Stomach (tissue), 9 donors: ENCODE results near the gene NOD2. TPM values are rescaled to one million over a fixed set of nuclear protein-coding genes. Genes with fewer than 3 reads are reported as not detected.

Source experiments
- DNase-seq, 2 donors: peaks; one replicate each; pipeline versions ENCODE4 v3.0.0 to v3.0.0-alpha.2; 2013 to 2019
- H3K27ac ChIP-seq, 5 donors: fragments of 200-600 bp in 4 of 5; sonication (generic) in 4 of 5; one replicate each; pipeline ENCODE4 v1.5.1; 2013 to 2019; ENCODE audit warnings: mild to moderate bottlenecking in 1 of 5, moderate library complexity in 1 of 5
- H3K27me3 ChIP-seq, 3 donors: fragments of 200-600 bp; sonication (generic); one replicate each; pipeline ENCODE4 v1.5.1; 2017 to 2019; ENCODE audit warnings: mixed run types in 1 of 3
- H3K36me3 ChIP-seq, 4 donors: fragments of 200-600 bp; sonication (generic); 1 replicate in 3 of 4; 2 replicates in 1 of 4; pipeline ENCODE4 v1.5.1; 2016 to 2019
- H3K4me1 ChIP-seq, 4 donors: fragments of 200-600 bp; sonication (generic); one replicate each; pipeline ENCODE4 v1.5.1; 2016 to 2019
- H3K4me3 ChIP-seq, 4 donors: fragments of 200-600 bp; sonication (generic) in 3 of 4; one replicate each; pipeline ENCODE4 v1.5.1; 2016 to 2019; ENCODE audit warnings: mild to moderate bottlenecking in 1 of 4
- H3K9me3 ChIP-seq, 4 donors: fragments of 200-600 bp; sonication (generic); one replicate each; pipeline ENCODE4 v1.5.1; 2016 to 2019
- EP300 ChIP-seq: sonication (generic); formaldehyde crosslinking; IDR thresholded peaks from one replicate; pipeline ENCODE4 v1.6.1; 2017; ENCODE audit warnings: antibody characterized with exemption
- POLR2A ChIP-seq, 4 donors: fragments of 450-650 bp; IDR thresholded peaks; one replicate each; pipeline ENCODE4 v1.6.1; 2016; ENCODE audit warnings: antibody characterized with exemption in 4 of 4, control low read depth in 2 of 4, mild to moderate bottlenecking in 1 of 4, moderate library complexity in 1 of 4
- POLR2AphosphoS5 ChIP-seq, 3 donors: sonication (generic); formaldehyde crosslinking; IDR thresholded peaks; one replicate each; pipeline ENCODE4 v1.6.1; 2016; ENCODE audit warnings: antibody characterized with exemption in 3 of 3
- WGBS, 5 donors: extraction: QIAGEN DNeasy Blood & Tissue Kit in 3 of 5; methylation state at CpG; one replicate each; pipeline versions ENCODE4 v1.1.5 to v1.1.7; 2013 to 2018; 5-methylcytosine and 5-hydroxymethylcytosine counted together
- intact Hi-C: fragments of 100-400 bp; cut with DNase I; formaldehyde crosslinking; loops from one replicate; pipeline ENCODE4 v1.15.1; 2023; ENCODE audit warnings: low total_unique reads
- polyA plus RNA-seq, 3 donors: library from polyadenylated mRNA; stranded (reverse); fragments of 200-250 nt; gene quantifications; one replicate each; pipeline ENCODE4 v1.2.3, GENCODE V29; 2013
- total RNA-seq, 5 donors: library from RNA; depleted of rRNA; stranded (reverse); fragments of >200 nt; gene quantifications; one replicate each; pipeline versions ENCODE4 v1.1.0 to v1.2.3, GENCODE V29; 2014 to 2016
- TF ChIP-seq, protein P1 (sequence below), 7 experiments: fragments of 450-650 bp in 4 of 7; fragments of 200-600 bp in 3 of 7; sonication (generic) in 3 of 7; IDR thresholded peaks; one replicate each; pipeline ENCODE4 v1.5.1; 2016 to 2019; ENCODE audit warnings: antibody characterized with exemption in 7 of 7, control low read depth in 2 of 7, mild to moderate bottlenecking in 1 of 7
- donor health status: healthy with polysubstance abuse.
- donor health status: Bipolar disorder and iron deficiency.
- donor health status: healthy.

Gene NOD2
- total and polyA plus RNA-seq, 8 donors: 0.56 to 6.2 (median 2.3) TPM; not detected in 1

- peaks cover 0 to 5% (median 0%) of the 10 kb centered on the region in 4 donors for H3K4me1 ChIP-seq
- no peaks in the 10 kb centered on the region for H3K9me3 ChIP-seq
- no peaks in the 10 kb centered on the region for H3K27me3 ChIP-seq
- H3K27ac ChIP-seq: no peak overlapping the region
- H3K4me3 ChIP-seq: no peak overlapping the region
- no peak for TF ChIP-seq POLR2A (IDR thresholded peaks at IDR 0.05)
- 89 to 92% (median 90%) methylated on average over 7 of the region's 7 CpGs for WGBS, 5 donors
- intact Hi-C loops: no loop called here
- DNase-seq: no peak
- peaks cover 0 to 9% (median 0%) of the 10 kb centered on the region in 4 donors for H3K36me3 ChIP-seq
Measured at GRCh38 chr16:50733468-50733867, 40.1 kb downstream of the NOD2 start.

- WGBS, 5 donors: 62 to 74% (median 67%) methylated on average over 7 of the region's 7 CpGs
- peaks cover 0 to 5% (median under 1%) of the 10 kb centered on the region in 4 donors for H3K4me1 ChIP-seq
- intact Hi-C loops: no loop called here
- H3K36me3 ChIP-seq: peaks cover 0 to 9% (median 0%) of the 10 kb centered on the region in 4 donors
- no peak for TF ChIP-seq POLR2A (IDR thresholded peaks at IDR 0.05)
- no peak for TF ChIP-seq POLR2AphosphoS5 (IDR thresholded peaks at IDR 0.05)
- no peak for TF ChIP-seq EP300
- TF ChIP-seq, protein P1, sequence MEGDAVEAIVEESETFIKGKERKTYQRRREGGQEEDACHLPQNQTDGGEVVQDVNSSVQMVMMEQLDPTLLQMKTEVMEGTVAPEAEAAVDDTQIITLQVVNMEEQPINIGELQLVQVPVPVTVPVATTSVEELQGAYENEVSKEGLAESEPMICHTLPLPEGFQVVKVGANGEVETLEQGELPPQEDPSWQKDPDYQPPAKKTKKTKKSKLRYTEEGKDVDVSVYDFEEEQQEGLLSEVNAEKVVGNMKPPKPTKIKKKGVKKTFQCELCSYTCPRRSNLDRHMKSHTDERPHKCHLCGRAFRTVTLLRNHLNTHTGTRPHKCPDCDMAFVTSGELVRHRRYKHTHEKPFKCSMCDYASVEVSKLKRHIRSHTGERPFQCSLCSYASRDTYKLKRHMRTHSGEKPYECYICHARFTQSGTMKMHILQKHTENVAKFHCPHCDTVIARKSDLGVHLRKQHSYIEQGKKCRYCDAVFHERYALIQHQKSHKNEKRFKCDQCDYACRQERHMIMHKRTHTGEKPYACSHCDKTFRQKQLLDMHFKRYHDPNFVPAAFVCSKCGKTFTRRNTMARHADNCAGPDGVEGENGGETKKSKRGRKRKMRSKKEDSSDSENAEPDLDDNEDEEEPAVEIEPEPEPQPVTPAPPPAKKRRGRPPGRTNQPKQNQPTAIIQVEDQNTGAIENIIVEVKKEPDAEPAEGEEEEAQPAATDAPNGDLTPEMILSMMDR (IDR thresholded peaks at IDR 0.05): no peak
- no peak overlapping the region for H3K27ac ChIP-seq
- H3K4me3 ChIP-seq: no peak overlapping the region
- H3K27me3 ChIP-seq: no peaks in the 10 kb centered on the region
- H3K9me3 ChIP-seq: no peaks in the 10 kb centered on the region
- DNase-seq: no peak
Measured at GRCh38 chr16:50735629-50736122, 42.3 kb downstream of the NOD2 start.

- peaks cover 5 to 10% (median 7%) of the 10 kb centered on the region in 4 donors for H3K4me1 ChIP-seq
- TF ChIP-seq, protein P1 (IDR thresholded peaks at IDR 0.05): no peak
- no peak for TF ChIP-seq POLR2A (IDR thresholded peaks at IDR 0.05)
- no peak for TF ChIP-seq POLR2AphosphoS5 (IDR thresholded peaks at IDR 0.05)
- no peaks in the 10 kb centered on the region for H3K27me3 ChIP-seq
- no peak overlapping the region for H3K27ac ChIP-seq
- no peaks in the 10 kb centered on the region for H3K9me3 ChIP-seq
- 76 to 86% (median 83%) methylated on average over 9 of the region's 9 CpGs for WGBS, 5 donors
- intact Hi-C loops: no loop called here
- no peak for DNase-seq
- no peak overlapping the region for H3K4me3 ChIP-seq
- peaks cover 0 to 7% (median 0%) of the 10 kb centered on the region in 4 donors for H3K36me3 ChIP-seq
Measured at GRCh38 chr16:50736448-50736847, 43.0 kb downstream of the NOD2 start.

DNA sequence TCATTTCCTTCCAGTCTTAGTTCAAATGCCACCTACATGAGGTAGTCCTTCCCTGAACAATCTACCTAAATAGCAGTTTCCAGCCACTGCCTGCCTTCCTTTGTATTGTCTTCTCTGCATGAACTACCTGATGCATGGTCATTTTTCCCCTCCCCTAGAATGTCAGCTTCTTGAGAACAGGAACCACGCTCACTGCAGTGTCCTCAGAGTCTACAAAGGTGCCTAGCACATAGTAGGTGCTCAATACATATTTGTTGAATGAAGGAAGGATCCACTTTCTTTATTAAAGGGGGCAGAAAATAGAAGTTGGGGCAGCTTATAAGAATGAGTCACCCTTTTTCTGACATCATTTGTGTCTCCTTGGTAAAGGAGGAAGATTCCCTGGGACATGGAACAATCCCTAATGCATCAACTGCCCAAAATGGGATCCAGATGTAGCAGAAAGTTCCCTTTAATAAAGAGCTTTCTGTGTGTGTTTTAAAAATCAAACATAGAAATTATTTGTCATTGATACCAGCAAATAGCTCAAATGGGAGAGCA is 44.1 kb downstream of the NOD2 start:
- no peak for DNase-seq
- Histone ChIP-seq H3K9me3 (no peaks in the 10 kb centered on the region), H3K27me3 (no peaks in the 10 kb centered on the region), H3K4me3 (no peak overlapping the region), H3K4me1 (peaks cover 5 to 9% (median 7%) of the 10 kb centered on the region in 4 donors), H3K36me3 (no peaks in the 10 kb centered on the region), H3K27ac (no peak overlapping the region)
- no peak for TF ChIP-seq POLR2AphosphoS5 (IDR thresholded peaks at IDR 0.05)
- TF ChIP-seq, protein P1 (IDR thresholded peaks at IDR 0.05): no peak
- TF ChIP-seq POLR2A (IDR thresholded peaks at IDR 0.05): no peak
- TF ChIP-seq EP300: no peak
- intact Hi-C loops: no loop called here
- 70 to 94% (median 81%) methylated on average over 1 of the region's 1 CpG for WGBS, 5 donors

DNA sequence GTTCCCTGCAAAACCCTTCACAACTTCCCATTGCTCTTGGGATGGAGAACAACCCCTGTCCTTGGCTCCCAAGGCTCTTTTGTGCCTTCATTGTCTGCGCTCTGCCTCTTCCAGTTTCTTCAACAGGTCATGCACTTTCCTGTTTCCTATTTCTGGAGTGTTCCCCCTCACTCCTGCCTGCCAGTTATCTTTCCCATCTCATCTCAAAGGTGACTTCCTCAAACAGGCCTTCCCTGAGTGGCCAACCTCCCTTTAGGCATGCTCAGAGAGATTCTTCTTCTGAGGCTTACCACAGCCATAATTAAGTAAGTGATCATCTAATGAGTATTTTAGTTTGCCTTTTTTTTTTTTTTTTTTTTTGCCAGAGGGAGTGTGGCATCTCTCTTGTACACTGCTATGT is 45.6 kb downstream of the NOD2 start:
- no peak for TF ChIP-seq POLR2A (IDR thresholded peaks at IDR 0.05)
- TF ChIP-seq POLR2AphosphoS5 (IDR thresholded peaks at IDR 0.05): no peak
- TF ChIP-seq EP300: no peak
- TF ChIP-seq, protein P1 (IDR thresholded peaks at IDR 0.05): no peak
- no peaks in the 10 kb centered on the region for H3K9me3 ChIP-seq
- DNase-seq: no peak
- 90 to 97% (median 95%) methylated on average over 1 of the region's 1 CpG for WGBS, 5 donors
- intact Hi-C loops: no loop called here
- H3K4me3 ChIP-seq: no peak overlapping the region
- H3K36me3 ChIP-seq: no peaks in the 10 kb centered on the region
- H3K27me3 ChIP-seq: no peaks in the 10 kb centered on the region
- H3K4me1 ChIP-seq: peaks cover 13 to 22% (median 17%) of the 10 kb centered on the region in 4 donors
- no peak overlapping the region for H3K27ac ChIP-seq
